ENCODE measurements around the gene AGO1.
"Not testable (repeated sequence)": the region's sequence is repeated elsewhere in the genome, so short reads cannot be mapped to it uniquely, and the experiment has no call there.

The AGO1 gene

DNA sequence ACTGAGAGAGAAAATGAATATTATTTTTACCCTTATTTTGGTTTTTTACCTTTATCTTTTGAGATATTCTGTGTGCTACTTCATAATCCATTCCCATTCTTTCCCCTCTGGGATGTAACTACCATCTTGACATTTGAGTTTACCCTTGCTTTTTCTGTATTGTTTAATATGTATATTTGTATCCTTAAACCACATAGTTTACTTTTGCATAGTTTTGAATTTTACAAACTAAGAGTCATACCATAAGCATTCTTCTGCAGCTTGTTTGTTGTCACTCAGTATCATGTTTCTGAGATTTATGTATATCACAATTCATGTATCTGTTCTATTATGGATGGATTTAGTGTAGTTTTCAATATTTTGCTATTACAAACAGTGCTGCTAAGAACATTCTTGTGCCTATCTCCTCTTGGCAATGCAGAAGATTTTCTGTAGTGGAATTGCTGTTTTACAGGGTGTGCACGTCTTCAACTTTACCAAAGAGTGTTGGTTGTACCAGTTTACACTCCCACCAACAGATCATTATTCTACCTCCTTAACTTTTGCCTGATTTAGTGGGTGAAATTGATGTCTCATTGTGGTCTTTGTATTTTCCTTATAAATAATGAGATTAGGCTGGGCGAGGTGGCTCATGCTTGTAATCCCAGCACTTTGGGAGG, 12.2 kb upstream of the AGO1 start:
- DNase-seq: no peak

DNA sequence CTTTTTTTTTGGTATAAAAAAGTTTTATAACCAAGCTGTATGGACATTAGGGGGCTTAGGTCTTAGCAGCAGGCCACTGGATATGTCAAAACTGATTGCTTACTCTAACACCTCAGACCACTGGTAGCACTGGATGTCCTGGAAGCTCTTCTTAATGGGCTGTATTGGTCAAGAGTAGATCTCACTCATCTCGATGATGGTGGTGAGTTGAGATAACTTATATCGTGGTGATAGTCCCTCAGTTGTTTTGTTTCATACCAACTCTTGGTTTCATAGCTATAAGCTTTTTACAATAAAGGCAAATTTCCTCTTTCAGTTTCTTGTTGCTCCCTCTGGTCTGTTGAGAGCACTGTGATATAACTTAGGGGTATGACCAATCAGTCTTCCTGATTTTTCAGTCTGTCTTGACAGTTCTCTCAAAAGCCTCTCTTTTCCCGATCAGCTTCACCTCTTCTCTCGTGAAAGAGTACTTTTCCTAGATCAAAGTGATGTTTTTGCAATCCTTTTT, 9.7 kb upstream of the AGO1 start:
- DNase-seq: no peak

DNA sequence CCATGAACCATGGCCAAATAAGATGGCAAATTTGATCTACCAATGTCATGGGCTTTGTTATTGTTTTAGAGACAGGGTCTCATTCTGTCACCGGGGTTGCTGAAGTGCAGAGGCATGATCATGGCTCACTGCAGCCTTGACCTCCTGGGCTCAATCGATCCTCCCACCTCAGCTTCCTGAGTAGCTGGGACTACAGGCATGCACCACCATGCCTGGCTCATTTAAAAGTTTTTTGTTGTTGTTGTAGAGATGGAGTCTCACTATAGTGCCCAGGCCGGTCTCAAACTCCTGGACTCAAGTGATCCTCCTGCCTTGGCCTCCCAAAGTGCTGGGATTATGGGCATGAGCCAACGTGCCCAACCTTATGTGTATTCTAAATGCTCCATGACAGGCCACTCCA, 8.9 kb upstream of the AGO1 start:
- not testable (repeated sequence) for DNase-seq

DNA sequence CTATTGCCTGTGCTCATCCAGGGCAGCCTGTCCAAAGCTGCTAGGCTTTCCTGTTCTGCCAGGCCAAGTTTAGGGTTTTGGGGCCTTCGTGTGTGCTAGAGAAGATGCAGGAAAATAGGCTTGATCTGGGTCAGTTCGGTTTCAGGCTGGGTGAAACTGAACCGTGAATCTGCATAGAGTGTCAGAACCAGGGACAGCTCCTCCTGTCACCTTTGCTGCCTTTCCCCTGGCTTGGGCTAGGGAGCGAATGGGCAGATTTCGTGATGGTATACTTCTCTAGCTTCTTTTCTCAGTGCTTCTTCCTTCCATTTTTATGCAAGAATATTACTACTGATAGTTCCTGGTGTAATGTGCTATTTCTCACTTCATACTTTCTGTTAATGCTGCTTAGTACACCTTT, 6.0 kb upstream of the AGO1 start:
- DNase-seq: no peak

DNA sequence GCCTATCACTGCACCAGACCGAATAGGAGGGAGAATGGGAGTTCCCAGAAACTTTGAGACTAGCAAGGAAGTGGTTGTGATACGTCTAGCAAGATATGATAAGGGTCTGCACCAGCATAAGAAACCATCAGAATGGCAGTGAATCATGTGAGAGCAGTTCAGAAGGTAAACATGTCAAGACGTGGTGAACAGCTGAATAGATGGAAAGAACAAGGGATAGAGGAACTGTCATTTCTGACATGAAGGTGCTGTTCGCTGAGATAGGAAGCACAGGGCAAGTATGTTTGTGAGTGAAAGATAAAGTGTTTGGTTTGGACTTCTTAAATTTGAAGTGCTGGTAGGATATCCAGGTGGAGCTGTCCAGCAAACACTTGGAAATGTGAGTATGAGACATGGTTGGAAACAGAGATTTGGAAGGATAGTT, 1.1 kb upstream of the AGO1 start:
- DNase-seq: no peak

DNA sequence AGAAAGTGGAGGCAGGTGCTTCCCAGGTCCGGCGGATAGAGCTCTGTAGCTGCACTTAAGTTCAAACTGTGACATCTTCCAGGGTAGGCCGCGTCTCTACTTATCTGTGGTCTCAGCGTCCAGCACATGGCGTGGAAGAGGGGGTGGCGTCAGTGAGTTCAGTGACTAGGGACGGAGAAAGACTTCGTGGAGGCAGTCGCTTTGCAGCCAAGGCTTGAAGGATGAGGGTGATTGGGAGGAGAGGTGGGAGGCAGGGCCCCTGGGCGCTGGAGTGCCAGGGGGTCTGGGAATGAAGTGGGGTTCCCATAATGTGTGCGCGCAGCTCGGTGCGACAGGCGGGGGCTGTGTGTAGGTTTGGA, 444 bp upstream of the AGO1 start:
- DNase-seq: no peak

DNA sequence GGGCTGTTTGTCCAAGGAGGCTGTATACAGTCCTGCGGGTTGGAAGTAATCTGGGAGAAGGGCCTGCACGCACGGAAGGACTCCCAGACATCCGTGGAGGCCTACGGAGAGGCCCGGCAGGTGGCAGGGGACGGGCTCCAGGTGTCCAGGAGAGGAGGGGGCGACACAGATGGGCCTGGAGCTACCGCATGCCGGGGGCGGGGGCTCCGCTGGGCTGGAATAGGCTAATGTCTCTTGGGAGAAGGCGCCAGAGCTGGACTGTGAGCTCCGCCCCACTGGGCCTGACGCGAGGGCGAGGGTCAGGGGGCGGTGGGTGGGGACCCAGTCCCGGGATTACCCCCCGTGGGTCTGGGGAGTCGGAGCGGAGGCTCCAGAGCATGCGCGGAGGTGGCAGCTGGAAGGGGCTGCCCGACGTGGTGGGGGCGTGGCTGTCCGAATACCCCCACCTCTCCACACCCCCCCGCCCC, 659 bp downstream of the AGO1 start:
- DNase-seq: peak; percentile 37

DNA sequence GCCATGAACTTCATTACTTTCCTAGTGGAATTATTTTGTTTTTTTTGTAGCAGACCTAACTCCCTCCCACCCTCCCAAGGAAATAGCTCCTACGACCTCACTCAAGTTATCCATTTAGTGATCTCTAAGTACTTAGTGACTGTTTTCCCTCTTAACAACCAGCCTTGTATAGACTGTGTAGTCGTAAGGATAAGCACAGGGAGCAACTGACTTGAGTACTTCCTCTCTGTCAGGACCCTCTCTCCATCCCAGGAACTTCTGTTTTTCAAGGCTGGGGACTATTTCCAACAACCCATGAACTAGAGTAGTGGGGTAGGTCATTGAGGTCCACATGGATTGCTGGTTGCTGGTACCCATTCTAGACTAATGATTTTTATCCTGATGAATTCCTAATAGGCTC, 1.9 kb downstream of the AGO1 start:
- no peak for DNase-seq

DNA sequence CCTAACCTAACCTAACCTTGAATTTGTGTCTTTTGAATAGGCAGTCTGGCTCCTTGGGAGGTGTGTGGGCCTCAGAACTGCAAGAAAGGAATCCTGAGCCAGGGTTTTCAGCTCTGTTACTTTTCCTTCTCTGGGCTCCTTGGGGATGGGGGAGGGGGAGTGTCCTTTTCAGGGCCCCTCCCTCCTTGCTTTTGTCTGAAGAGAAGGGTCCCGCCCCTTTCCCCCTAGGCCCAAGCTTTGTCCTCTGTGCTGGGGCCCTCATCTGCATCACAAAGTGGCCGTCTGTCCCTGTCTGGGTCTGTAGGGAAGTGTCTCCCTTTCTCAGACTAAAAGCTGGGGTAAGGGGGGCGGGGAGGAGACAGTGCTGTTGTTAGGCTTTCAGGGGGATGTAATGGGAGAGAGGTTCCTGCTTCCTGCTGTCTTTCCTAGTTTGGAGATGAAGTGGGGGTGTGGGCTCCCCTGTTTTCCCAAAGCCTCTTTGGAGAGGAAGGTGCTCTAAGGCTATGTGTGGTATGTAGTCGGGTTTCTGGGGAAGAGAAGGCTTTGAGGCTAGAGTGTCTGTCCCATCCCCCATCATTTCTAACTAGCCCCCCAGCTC, 3.1 kb downstream of the AGO1 start:
- DNase-seq: no peak

DNA sequence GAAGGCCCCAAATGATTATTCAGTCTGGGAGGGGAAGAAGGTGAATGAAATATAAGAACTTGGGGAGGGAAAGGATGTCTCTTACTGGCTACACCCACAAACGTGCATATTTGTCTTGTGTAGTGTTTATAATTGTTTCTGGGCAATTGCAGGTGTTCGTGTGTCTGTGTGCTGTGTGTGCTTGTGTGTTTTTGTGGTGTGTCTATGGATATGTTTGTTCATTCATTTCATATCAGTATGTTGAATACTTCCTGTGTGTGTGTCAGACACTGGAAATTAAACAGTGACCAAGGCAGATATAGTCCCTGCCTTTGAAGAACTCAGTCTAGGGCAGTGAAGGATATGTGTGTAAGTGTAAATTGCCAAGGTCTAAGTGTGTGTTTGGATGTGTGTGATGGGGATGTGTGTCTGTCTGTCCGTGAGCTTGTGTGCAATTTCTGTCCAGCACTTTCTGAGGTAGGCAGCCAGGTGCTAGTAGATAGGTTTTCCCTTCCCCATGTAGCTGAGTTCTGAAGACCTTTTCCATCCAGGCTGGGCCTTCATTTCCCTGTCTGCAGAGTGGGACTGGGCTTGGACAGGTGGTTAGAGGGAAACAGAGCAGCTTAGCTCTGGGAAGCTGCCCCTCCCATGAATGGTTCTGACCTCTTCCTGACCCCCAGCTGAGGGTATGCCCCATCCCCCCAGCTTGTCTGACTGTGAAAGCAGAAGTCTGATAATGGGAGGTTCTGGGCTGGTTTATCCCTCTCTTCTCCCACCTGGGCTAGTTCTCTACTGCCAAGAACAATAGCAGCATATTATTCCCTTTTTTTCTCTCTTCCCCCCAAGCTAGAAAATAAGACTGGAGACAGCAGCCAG, 3.8 kb downstream of the AGO1 start:
- no peak for DNase-seq

DNA sequence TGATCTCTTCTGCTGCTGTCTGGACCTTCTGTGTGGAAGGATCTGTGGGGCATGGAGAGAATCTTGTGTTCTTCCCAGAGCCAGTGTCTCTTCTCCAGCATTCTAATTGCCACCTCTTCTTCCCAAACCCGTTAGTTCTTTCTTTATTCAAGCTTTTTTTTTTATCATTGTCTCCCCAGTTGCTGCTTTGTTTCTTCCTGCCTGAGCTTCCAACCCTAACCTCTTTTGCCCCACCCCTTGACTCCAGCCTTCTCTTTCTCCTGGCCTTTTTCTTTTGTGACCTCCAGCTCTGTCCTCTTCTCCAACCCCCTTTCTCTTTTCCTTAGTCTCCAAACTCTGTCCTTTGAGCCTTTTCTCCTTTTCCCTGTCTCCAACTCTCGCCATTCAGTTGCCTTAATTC, 4.5 kb downstream of the AGO1 start:
- DNase-seq: no peak

DNA sequence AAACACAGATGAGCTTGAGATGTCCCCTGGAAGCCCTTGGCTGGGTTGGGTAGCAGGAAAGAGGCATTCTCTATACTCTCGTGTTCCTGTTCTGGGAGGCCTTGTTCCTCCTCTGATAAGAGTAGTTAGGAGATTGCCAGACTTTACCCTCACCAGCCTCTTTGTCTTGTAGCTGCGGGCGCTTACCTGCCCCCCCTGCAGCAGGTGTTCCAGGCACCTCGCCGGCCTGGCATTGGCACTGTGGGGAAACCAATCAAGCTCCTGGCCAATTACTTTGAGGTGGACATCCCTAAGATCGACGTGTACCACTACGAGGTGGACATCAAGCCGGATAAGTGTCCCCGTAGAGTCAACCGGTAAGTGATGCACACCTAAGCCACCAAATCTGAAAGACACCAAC, 5.2 kb downstream of the AGO1 start:
- DNase-seq: no peak

DNA sequence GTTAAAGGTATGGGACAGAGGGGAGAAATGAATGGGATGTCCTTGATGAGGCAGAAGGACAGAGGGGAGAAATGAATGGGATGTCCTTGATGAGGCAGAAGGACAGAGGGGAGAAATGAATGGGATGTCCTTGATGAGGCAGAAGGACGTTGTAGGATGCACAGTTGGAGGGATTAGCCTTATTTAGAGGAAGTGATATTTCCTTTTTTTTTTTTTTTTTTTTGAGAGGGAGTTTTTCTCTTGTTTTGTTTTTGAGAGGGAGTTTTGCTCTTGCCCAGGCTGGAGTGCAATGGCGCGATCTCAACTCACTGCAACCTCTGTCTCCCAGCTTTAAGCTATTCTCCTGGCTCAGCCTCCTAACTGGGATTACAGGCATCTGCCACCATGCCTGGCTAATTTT, 6.0 kb downstream of the AGO1 start:
- DNase-seq: not testable (repeated sequence)

DNA sequence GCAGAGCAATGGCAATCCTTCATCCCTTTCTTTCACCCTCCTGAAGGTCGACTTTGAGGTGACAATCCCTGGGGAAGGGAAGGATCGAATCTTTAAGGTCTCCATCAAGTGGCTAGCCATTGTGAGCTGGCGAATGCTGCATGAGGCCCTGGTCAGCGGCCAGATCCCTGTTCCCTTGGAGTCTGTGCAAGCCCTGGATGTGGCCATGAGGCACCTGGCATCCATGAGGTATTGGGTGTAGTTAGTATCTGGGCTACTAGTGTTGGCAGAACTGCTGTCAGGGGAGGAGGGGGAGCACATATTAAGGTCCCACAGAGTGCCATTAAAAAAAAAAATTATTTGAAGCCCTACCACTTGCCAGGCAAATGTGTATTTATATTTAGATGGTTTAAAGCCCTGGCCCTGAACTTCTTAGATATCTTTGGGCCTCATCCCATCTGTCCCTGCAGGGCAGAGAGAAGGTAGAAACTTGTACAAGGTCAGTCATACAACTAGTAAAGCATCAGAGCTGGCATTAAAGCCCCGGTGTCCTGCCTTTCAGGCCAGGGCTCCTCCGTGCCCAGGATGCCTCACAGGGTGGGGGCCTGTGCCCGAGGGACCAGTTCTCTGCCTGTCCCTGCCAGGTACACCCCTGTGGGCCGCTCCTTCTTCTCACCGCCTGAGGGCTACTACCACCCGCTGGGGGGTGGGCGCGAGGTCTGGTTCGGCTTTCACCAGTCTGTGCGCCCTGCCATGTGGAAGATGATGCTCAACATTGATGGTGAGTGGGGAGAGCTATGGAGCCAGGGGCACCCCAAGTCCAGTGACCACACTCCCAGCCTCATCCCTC, 10.3 kb downstream of the AGO1 start:
- DNase-seq: no peak

DNA sequence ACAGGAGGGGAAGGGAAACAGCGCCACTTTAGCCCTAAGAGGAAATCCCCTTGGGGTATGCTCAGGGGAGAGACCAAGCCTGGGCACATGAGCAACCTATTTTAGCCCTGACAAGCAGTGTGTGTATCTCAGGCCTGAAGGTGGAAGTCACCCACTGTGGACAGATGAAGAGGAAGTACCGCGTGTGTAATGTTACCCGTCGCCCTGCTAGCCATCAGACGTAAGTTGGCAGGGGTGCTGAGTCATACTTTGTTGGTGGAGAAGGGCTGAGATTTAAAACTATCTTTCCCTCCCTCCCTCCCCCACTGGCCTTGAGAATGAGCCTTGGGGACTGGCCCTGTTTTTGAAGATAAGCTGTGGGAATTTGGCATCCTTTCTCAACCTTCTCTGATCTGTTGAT, 11.2 kb downstream of the AGO1 start:
- no peak for DNase-seq

DNA sequence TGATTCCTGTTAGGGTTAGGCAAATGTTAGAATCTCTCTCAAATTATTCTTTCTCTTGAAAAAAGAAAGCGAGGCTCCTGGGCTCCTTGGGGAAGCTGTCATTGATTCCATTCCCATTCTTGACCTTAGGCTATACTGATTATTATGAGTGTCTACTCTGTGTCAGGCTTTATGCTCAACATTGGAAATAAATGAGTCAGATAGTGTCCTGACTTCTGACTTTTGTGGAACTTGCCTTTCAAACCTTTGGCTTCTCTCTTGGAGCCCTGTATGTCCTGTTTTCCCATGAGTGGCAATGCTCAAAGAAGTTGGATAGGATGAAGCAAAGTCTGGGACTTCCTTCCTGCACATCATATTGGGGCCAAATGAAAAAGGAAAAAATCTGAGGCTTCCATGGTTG, 11.6 kb downstream of the AGO1 start:
- no peak for DNase-seq

DNA sequence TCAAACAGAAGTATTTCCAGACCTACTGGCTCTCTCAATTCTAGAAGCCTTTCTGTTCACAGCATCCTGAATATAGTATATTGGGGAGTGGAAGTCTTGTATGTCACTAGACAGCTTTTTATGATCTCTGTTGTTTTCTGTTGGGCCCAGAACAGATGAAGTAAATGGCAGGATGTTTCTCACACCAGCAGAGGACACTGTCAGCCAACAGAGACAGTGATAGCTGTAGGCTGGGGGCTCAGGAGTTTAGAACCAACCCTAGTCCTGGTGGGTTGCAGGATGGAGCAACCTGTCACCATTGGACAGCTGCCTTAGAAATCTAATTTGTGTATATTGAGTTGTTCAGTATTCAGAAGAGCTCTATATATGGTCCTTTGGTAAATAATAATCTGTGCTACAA, 16.9 kb downstream of the AGO1 start:
- no peak for DNase-seq

DNA sequence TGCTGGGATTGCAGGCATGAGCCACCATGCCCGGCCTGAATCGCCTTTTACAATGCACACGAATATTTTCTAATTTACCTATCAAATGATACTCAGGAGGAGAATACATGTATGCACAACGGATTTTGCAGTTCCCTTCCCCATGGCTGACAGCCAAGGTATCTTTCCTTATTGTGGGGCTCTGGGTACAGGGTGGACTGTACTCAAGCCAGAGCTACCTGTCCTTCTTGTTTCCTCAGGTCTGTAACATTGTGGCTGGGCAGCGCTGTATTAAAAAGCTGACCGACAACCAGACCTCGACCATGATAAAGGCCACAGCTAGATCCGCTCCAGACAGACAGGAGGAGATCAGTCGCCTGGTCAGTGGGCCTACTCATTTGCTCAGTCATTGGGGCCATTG, 18.2 kb downstream of the AGO1 start:
- DNase-seq: no peak

DNA sequence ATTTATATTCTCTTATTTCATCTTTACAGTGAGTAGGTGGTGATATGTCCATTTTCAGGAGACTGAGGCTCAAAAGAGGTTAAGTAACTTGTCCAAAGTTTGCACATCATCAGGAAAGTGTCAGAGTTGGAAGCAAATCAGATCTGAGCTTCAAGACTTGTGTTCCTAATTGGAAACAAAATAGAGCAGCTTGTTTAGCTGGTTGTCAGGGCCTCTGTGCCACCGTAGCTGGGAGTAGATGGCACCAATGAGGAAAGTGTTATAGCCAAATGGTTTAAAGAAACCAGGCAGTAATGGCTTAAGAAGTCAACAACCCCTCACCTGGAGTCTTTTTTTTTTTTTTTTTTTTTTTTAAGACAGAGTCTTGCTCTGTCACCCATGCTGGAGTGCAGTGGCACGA, 19.7 kb downstream of the AGO1 start:
- no peak for DNase-seq

DNA sequence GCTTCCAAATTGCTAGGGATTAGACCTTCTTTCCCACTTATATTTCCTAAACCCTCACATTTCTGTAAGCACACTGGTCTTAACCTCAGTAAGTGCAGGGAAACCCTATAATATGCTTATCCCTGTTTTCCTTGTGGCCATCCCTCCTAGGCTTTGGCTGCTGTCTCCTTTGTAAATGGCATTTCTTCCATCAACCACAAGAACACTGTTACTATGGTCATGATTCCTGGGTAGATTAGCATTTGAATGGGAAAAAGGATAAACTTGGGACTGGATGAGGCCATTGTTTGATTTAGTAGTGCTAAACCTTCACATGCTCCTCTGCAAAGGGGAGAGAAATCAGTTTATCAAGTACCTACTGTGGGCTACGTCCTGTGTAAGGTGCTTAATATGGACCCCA, 31.7 kb downstream of the AGO1 start:
- DNase-seq: no peak

DNA sequence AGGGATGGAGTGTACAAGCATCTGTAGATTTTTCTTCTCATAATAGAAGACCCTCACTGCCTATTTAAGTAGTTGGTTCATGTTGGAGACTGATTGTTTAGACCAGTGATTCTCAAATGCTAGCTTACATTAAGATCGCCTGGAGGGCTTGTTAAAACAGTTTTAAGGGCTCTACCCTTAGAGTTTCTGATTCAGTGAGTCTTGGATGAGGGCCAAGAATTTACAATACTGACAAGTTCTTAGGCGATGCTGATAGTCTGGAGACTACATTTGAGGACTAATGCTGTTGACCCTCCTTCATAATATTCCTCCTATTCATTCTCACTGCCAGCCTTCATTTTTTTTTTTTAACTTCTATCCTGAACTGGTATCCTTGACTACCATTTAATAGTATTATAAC, 32.7 kb downstream of the AGO1 start:
- no peak for DNase-seq

DNA sequence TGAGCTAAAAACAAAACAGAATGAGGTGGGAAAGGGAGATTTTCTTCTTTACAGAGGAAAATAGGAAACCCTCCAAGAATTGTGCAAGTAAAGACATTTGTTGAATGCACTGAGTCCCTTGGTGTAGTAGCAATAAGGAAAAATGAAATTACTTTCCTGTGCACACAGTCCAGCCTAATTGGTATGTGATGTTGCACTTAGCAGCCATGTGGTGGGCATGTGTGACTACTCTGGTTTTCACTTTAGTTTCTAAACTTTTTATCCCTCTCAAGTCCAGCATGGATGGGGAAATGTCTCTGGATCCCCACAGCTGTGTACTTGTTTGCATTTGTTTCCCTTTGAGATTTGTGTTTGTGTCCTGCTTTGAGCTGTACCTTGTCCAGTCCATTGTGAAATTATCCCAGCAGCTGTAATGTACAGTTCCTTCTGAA, 40.8 kb downstream of the AGO1 start:
- DNase-seq: no peak

DNA sequence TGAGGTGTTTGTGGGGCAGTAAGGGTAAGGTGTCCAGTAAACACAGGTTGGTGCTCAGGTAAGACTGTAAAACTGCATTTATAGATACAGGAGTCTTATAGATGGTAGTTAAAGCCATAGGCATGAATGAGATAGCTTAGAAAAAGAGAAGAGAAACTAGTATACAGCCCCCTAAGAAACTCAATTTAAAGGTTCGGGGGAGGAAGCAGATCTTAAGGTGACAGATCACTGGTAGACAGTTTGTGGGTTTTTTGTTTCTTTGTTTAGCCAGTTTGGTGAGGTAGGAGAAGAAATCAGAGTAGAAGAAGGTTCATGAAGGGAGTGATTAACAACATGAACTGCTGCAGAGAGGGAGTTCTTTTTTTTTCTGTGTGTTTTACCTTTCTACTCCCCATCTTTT, 41.8 kb downstream of the AGO1 start:
- no peak for DNase-seq
